Stimulated activated CD8-positive, alpha-beta memory T cell treated with anti-CD3 and anti-CD28 coated beads, Interleukin-2, amount 100 ng/mL, for 1 hour (primary cell): ENCODE measurements around the gene POLE4.

ENCODE experiments used
- DNase-seq, 2 donors: peaks; one replicate each; pipeline ENCODE4 v3.0.0-alpha.2; 2020; ENCODE audit warnings: low read depth in 2 of 2

Gene POLE4

DNA sequence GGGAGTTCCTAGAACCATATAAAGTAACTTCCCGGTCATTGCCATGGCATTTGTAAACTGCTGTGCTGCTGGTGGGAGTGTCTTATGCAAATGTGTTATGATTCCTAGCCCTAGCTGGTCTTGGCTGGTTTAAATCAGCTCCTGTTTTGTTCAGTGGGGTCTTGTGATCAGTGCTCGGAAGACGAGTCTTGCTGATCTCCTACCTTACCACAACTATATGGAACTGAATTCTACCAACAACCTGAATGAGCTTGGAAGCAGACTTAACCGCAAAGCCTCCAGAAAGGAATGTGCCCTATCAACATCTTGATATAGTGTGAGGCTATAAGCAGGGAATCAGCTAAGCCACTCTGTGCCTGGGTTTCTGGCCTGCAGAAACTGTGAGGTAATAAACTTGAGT is 33.5 kb downstream of the POLE4 start:
- no peak for DNase-seq

DNA sequence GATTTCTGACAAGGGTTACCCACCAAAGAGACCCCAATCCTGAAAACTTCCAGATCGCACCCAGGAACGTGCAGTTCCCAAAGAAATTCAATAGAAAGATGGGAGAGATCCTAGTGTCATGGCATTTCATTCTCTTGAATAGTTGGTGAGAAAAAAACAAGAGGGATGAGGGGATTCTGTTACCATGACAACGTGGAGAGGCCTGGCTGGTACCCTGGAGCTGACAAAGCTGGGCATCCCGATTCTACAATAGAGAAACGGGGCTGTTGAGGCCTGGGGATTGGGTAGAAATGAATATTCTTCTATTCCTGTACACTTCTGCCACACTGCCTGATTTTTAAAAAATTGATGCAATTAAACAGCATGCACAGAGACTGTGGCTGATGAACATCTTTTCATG is 41.0 kb downstream of the POLE4 start:
- no peak for DNase-seq

DNA sequence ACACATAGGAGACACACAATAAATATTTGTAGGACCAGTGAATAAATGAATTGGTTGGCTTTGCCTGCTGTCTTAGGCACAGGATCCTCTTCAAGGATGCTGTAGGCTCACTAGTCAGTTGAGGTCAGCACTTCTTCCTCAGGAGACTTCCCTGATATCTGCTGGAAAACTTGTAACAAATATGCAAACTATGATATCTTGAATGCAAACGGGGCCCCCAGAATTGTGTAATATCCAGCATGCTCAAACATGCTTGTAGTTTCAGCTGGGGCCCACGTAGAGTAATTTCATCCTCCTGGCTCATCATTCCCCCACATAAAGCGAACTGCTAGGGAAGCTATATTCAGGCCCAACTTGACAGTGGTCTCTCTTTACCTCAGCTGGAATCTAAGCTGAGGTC is 43.6 kb downstream of the POLE4 start:
- no peak for DNase-seq

DNA sequence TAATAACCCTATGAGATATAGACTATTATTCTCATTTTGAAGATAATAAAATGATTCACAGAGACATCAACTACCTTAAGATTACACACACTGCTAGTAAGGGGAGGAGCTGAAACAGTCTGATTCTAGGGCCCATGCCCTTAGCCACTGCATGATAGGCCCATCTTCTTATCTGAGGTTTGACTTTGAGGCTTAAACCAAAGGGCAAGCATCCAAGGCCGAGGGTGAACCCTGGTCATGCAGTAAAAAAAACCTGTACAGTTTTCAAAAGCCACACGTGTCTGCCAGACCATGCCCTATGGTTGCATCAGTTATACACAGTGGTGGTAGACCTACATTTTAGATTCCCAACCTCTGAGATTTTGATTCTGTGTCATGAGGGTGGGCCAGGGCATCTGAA is 44.8 kb downstream of the POLE4 start:
- DNase-seq: no peak

DNA sequence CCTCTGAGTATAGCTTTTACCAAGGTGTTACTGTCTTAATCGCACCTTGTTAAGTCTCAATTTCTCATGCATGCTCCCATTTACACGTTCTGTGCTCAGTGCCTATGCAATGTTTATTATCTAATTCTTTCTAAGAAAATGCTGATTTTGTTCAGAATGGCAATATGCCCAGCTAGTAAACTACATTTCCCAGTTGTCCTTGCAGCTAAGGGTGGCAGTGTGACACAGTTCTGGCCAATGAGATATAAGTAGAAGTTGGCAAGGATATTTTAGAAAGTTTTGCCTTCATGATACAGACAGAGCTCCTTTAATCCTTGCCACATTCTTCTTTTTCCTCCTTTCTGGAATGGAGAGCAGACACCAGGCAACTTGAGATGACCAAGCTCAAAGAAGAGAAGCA is 45.3 kb downstream of the POLE4 start:
- no peak for DNase-seq

DNA sequence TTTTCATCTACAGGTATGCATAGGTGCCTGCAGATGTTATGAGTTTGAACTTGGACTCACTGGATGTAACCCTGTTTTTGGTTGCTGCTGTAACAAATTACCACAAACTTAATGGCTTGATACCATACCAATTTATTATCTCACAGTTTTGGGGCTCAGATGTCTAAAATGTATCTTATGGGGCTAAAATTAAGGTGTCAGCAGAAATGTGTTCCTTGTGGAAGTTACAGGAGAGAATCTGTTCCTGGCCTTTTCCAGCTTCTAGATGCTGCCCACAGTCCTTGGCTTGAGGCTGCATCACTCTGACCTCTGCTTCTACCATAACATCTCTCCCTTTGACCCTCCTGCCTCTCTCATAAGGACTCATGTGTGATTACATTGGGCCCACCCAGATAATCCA is 47.6 kb downstream of the POLE4 start:
- no peak for DNase-seq

DNA sequence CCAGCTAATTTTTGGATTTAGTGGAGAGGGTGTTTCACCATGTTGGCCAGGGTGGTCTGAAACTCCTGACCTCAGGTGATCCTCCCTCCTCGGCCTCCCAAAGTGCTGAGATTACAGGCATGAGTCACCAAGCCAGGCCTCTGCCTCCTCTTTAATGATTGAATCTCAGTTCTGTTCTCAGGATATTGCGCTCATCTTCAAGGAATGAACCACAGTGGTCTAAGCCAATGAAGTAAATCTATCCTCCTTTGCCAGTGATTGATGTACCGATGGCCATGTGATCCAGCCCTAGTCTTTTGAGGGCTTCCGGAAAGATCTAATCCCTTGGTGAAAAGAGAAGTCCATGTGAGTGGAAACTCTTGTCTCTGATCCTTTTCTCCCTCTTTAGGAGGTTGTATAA is 48.6 kb downstream of the POLE4 start:
- no peak for DNase-seq

DNA sequence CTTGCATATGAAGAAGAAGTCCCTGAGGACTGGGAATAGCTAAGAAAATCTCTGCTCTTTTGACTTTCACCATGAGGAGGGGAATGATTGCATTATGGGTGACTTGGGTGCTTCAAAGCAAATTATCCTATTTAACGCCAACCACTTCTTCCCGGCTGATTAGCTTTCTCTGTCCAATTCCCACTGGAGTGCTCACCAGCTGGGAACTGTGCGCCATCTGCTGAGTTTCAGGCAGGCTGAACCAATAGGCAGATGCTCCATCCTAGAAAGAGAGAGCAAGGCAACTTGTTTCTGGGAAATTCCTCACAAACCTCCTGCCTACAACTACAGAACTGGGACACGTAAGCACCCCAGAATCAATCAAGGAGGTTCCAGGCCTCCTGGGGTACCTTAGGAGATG is 49.4 kb downstream of the POLE4 start:
- no peak for DNase-seq

DNA sequence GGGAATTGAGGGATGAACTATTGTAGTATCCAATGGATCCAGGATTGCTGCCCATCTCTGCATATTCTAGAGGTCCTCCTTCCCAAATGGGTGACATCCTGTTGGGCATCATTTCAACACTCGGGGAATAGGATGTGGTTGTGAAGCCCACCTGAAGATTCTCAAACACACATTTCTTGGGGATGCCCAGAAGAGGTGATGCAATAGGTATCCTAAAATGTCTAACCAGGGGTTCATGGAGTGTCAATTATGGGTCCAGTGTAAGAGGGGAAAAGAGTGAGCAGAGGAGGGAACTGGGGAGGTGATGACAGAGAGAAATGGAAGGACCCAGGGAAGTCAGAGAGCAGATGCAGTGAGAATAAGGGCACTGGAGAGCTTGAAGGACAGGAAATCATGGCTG is 52.1 kb downstream of the POLE4 start:
- no peak for DNase-seq

DNA sequence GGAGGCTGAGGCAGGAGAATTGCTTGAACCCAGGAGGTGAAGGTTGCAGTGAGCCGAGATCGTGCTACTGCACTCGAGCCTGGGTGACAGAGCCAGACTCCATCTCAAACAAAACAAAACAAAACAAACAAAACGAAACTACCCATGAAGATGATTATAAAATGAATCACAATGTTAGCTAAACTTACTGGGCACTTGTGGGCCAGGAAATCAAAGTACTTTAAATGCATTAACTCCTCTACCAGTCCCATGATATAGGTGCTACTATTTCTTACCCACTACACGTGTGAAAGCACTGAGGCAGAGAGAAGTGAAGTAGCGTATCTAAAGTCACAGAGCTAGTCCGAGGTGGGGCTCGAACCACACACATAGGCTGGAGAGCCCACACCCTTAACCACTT is 53.6 kb downstream of the POLE4 start:
- DNase-seq: no peak

DNA sequence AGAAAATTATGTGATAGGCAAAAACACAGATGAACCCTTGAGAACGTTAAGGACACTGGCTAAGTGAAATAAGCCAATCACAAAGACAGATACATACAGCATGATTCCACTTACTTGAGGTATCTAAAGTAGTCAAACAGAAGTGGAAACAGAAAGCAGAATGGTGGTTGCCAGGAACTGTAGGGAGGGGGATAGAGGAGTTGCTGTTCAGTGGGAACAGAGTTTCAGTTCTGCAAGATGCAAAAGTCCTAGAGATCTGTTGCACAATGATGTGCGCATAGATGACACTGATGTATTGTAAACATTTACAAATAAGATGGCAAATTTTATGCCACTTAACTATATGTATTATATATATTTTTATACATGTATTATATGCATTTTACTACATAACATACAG is 59.7 kb downstream of the POLE4 start:
- no peak for DNase-seq
